Lower lobe of right lung (tissue), 2 donors: ENCODE results near the gene EHD4. TPM values are rescaled to one million over a fixed set of nuclear protein-coding genes. Genes with fewer than 3 reads are reported as not detected.

Experiments
- ATAC-seq, 2 donors: fragments of 200-7000 bp; cut with Tn5 transposase; one replicate each; pipeline ENCODE4 v1.9.1; 2020 to 2022; ENCODE audit warnings: mild to moderate bottlenecking in 2 of 2, moderate library complexity in 2 of 2
- DNase-seq: peaks from one replicate; pipeline ENCODE4 v3.0.0-alpha.2; 2020
- H3K27ac ChIP-seq: fragments of 200-600 bp; one replicate; pipeline ENCODE4 v1.8.0; 2022
- H3K27me3 ChIP-seq: fragments of 200-600 bp; one replicate; pipeline ENCODE4 v1.8.0; 2022; ENCODE audit warnings: low read depth
- H3K36me3 ChIP-seq: fragments of 200-600 bp; one replicate; pipeline ENCODE4 v1.8.0; 2022; ENCODE audit warnings: mild to moderate bottlenecking
- H3K4me1 ChIP-seq: fragments of 200-600 bp; one replicate; pipeline ENCODE4 v1.8.0; 2022
- H3K4me3 ChIP-seq: fragments of 200-600 bp; one replicate; pipeline ENCODE4 v1.8.0; 2022; ENCODE audit warnings: mild to moderate bottlenecking
- H3K9me3 ChIP-seq: fragments of 200-600 bp; one replicate; pipeline ENCODE4 v1.8.0; 2022
- CTCF ChIP-seq: fragments of 200-600 bp; IDR thresholded peaks from one replicate; pipeline ENCODE4 v1.8.0; 2022; ENCODE audit warnings: antibody characterized with exemption, mild to moderate bottlenecking
- intact Hi-C: fragments of 100-400 bp; cut with DNase I; formaldehyde crosslinking; loops from one replicate; pipeline ENCODE4 v1.11.0; 2022
- total RNA-seq: library from RNA; stranded (reverse); fragmentation: NEBNext Ultra II Directional; extraction: Animal tissue kit (Norgen Biotek cat#: 25700); gene quantifications from one replicate; pipeline ENCODE4 v1.2.1, GENCODE V29; 2021
- donor health status: DM: no; HTN: yes; CAD: no; lungs with severe emphysema.

Gene EHD4
- total RNA-seq, 1 donor from 2014 or later, result 35.0 TPM

- intact Hi-C loops, result no loop called here
- no peak for TF ChIP-seq CTCF
- DNase-seq, result no peak
- no peaks in the 10 kb centered on the region for H3K27me3 ChIP-seq
- H3K36me3 ChIP-seq, result peaks cover 25% of the 10 kb centered on the region
- no peak overlapping the region for H3K4me3 ChIP-seq
- H3K4me1 ChIP-seq, result peaks cover 85% of the 10 kb centered on the region
- ATAC-seq, result no peak
- no peaks in the 10 kb centered on the region for H3K9me3 ChIP-seq
- no peak overlapping the region for H3K27ac ChIP-seq
Measured at GRCh38 chr15:41923401-41923997, 48.9 kb downstream of the EHD4 start.

GRCh38 chr15:41922353-41922752 lies 50.0 kb downstream of the EHD4 start:
- H3K27ac ChIP-seq, result no peak overlapping the region
- H3K9me3 ChIP-seq, result no peaks in the 10 kb centered on the region
- no peak for ATAC-seq
- no peak for TF ChIP-seq CTCF
- H3K4me3 ChIP-seq, result no peak overlapping the region
- no peaks in the 10 kb centered on the region for H3K27me3 ChIP-seq
- no peak for DNase-seq
- H3K4me1 ChIP-seq, result peaks cover 85% of the 10 kb centered on the region
- peaks cover 30% of the 10 kb centered on the region for H3K36me3 ChIP-seq
- intact Hi-C loops, result no loop called here

- Histone ChIP-seq H3K36me3 (peaks cover 30% of the 10 kb centered on the region), H3K27ac (no peak overlapping the region), H3K9me3 (no peaks in the 10 kb centered on the region), H3K4me1 (peaks cover 85% of the 10 kb centered on the region), H3K27me3 (no peaks in the 10 kb centered on the region), H3K4me3 (no peak overlapping the region)
- no peak for TF ChIP-seq CTCF
- no peak for ATAC-seq
- intact Hi-C loops, result no loop called here
- DNase-seq, result no peak
Measured at GRCh38 chr15:41921639-41922038, 50.7 kb downstream of the EHD4 start.

GRCh38 chr15:41921167-41921566 lies 51.2 kb downstream of the EHD4 start:
- Histone ChIP-seq H3K27ac (no peak overlapping the region), H3K36me3 (peaks cover 32% of the 10 kb centered on the region), H3K4me3 (no peak overlapping the region), H3K9me3 (no peaks in the 10 kb centered on the region), H3K4me1 (peaks cover 85% of the 10 kb centered on the region), H3K27me3 (no peaks in the 10 kb centered on the region)
- intact Hi-C loops, result no loop called here
- DNase-seq, result no peak
- TF ChIP-seq CTCF, result no peak
- peak in 1 of 2 donors; percentile 6 for ATAC-seq

- Histone ChIP-seq H3K4me1 (peaks cover 82% of the 10 kb centered on the region), H3K9me3 (no peaks in the 10 kb centered on the region), H3K27me3 (no peaks in the 10 kb centered on the region), H3K4me3 (no peak overlapping the region), H3K36me3 (peaks cover 37% of the 10 kb centered on the region), H3K27ac (no peak overlapping the region)
- TF ChIP-seq CTCF, result no peak
- ATAC-seq, result peak; percentile 17 to 53
- intact Hi-C loops, result no loop called here
- DNase-seq, result no peak
Measured at GRCh38 chr15:41919954-41920538, 52.3 kb downstream of the EHD4 start.
